Upper lobe of left lung (tissue), 6 donors: ENCODE data around the gene CEP72. TPM values are rescaled to one million over a fixed set of nuclear protein-coding genes. Genes with fewer than 3 reads are reported as not detected.
A peak's percentile ranks its signal among the peaks of the same experiment; 100 is the strongest.

ENCODE experiments used
- ATAC-seq, 2 donors: fragments of 200-7000 bp; cut with Tn5 transposase; one replicate each; pipeline ENCODE4 v1.9.1; 2022; ENCODE audit warnings: mild to moderate bottlenecking in 2 of 2, moderate library complexity in 2 of 2; ENCODE audit not compliant: low FRiP score in 2 of 2
- DNase-seq, 2 donors: peaks; one replicate each; pipeline ENCODE4 v3.0.0-alpha.2; 2019 to 2020
- H3K27ac ChIP-seq, 4 donors: fragments of 200-600 bp; sonication (generic); one replicate each; pipeline ENCODE4 v1.5.1; 2016 to 2019
- H3K27me3 ChIP-seq, 4 donors: fragments of 200-600 bp; sonication (generic); one replicate each; pipeline ENCODE4 v1.5.1; 2017 to 2019
- H3K36me3 ChIP-seq, 4 donors: fragments of 200-600 bp; sonication (generic); one replicate each; pipeline ENCODE4 v1.5.1; 2016 to 2019
- H3K4me1 ChIP-seq, 4 donors: fragments of 200-600 bp; sonication (generic); one replicate each; pipeline ENCODE4 v1.5.1; 2018 to 2019
- H3K4me3 ChIP-seq, 4 donors: fragments of 200-600 bp; sonication (generic); one replicate each; pipeline ENCODE4 v1.5.1; 2017 to 2019; ENCODE audit warnings: mild to moderate bottlenecking in 2 of 4, moderate library complexity in 1 of 4
- H3K9me3 ChIP-seq, 4 donors: fragments of 200-600 bp; sonication (generic); one replicate each; pipeline ENCODE4 v1.5.1; 2018 to 2019
- CTCF ChIP-seq, 6 experiments: fragments of 450-650 bp in 4 of 6; fragments of 200-600 bp in 2 of 6; sonication (generic) in 2 of 6; IDR thresholded peaks; one replicate each; pipeline ENCODE4 v1.5.1; 2016 to 2019; ENCODE audit warnings: antibody characterized with exemption in 6 of 6
- EP300 ChIP-seq, 4 donors: sonication (generic); formaldehyde crosslinking; IDR thresholded peaks; one replicate each; pipeline ENCODE4 v1.5.1; 2017; ENCODE audit warnings: antibody characterized with exemption in 4 of 4, control low read depth in 2 of 4
- POLR2A ChIP-seq, 4 donors: fragments of 450-650 bp; IDR thresholded peaks; one replicate each; pipeline ENCODE4 v1.5.1; 2016 to 2017; ENCODE audit warnings: antibody characterized with exemption in 4 of 4, mild to moderate bottlenecking in 2 of 4
- POLR2AphosphoS5 ChIP-seq, 2 donors: sonication (generic); formaldehyde crosslinking; IDR thresholded peaks; one replicate each; pipeline ENCODE4 v1.5.1; 2017; ENCODE audit warnings: antibody characterized with exemption in 2 of 2
- WGBS, 2 donors: methylation state at CpG; one replicate each; pipeline ENCODE4 v1.1.5; 2017 to 2018; 5-methylcytosine and 5-hydroxymethylcytosine counted together
- total RNA-seq, 6 donors: library from RNA; depleted of rRNA in 4 of 6; stranded (reverse); fragments of >200 nt in 4 of 6; gene quantifications; one replicate each; pipeline versions ENCODE4 v1.1.0 to v1.2.1, GENCODE V29; 2016 to 2021
- donor health status: DM: no; HTN: no; CAD: no; lungs with moderate emphysema.
- donor health status: DM: no; HTN: yes; CAD: no; lungs with severe emphysema.

CEP72 gene
- total RNA-seq, 6 donors from 2014 or later = 6.8 to 21.0 (median 9.4) TPM

DNA sequence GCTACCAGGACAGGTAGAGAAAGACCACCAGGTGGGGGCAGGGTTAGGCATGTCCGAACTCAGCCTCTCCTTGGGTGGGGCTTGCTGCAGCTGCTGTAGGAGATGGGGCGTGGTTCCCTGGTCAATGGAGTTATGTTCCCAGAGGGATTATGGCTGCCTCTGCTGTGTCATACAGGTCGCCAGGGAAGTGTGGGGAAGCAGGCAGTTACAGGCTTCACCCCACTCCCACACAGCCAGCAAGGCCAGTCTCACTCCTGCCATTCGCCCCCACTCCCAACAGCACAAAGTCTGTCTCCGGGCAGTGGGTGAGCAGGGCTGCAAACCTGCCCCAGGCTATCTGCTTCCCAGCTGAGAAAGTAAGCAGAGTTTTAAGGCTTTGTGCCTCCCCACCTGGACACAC is 20.0 kb upstream of the CEP72 start:
- Histone ChIP-seq H3K4me3 (no peak overlapping the region), H3K4me1 (no peaks in the 10 kb centered on the region), H3K36me3 (no peaks in the 10 kb centered on the region), H3K27ac (no peak overlapping the region), H3K27me3 (no peaks in the 10 kb centered on the region), H3K9me3 (no peaks in the 10 kb centered on the region)
- WGBS, 2 donors = 52 to 58% methylated on average over 3 to 5 of the region's 5 CpGs
- DNase-seq = peak in 1 of 2 donors; percentile 6
- ATAC-seq = no peak
- TF ChIP-seq POLR2A (IDR thresholded peaks at IDR 0.05) (no peak), EP300 (IDR thresholded peaks at IDR 0.05) (no peak), POLR2AphosphoS5 (IDR thresholded peaks at IDR 0.05) (no peak)

- ATAC-seq (no peak), DNase-seq (peak in 1 of 2 donors; percentile 9)
- no peaks in the 10 kb centered on the region for H3K27me3 ChIP-seq
- H3K27ac ChIP-seq = no peak overlapping the region
- H3K36me3 ChIP-seq = no peaks in the 10 kb centered on the region
- TF ChIP-seq POLR2A (IDR thresholded peaks at IDR 0.05) (no peak), CTCF (IDR thresholded peaks at IDR 0.05) (no peak), POLR2AphosphoS5 (IDR thresholded peaks at IDR 0.05) (no peak), EP300 (IDR thresholded peaks at IDR 0.05) (no peak)
- no peak overlapping the region for H3K4me3 ChIP-seq
- 75 to 100% methylated on average over 2 to 8 of the region's 8 CpGs for WGBS, 2 donors
- no peaks in the 10 kb centered on the region for H3K9me3 ChIP-seq
- no peaks in the 10 kb centered on the region for H3K4me1 ChIP-seq
Observed at GRCh38 chr5:593511-593910, 18.6 kb upstream of the CEP72 start.

- Histone ChIP-seq H3K9me3 (no peaks in the 10 kb centered on the region), H3K27ac (no peak overlapping the region), H3K27me3 (no peaks in the 10 kb centered on the region), H3K4me1 (no peaks in the 10 kb centered on the region), H3K36me3 (no peaks in the 10 kb centered on the region), H3K4me3 (no peak overlapping the region)
- ATAC-seq = no peak
- no peak for TF ChIP-seq POLR2AphosphoS5 (IDR thresholded peaks at IDR 0.05)
- no peak for TF ChIP-seq CTCF (IDR thresholded peaks at IDR 0.05)
- TF ChIP-seq EP300 (IDR thresholded peaks at IDR 0.05) = no peak
- no peak for TF ChIP-seq POLR2A (IDR thresholded peaks at IDR 0.05)
- WGBS, 2 donors = 40 to 41% methylated on average over 2 of the region's 2 CpGs
- peak in 1 of 2 donors; percentile 4 for DNase-seq
Observed at GRCh38 chr5:594226-594860, 17.8 kb upstream of the CEP72 start.

DNA sequence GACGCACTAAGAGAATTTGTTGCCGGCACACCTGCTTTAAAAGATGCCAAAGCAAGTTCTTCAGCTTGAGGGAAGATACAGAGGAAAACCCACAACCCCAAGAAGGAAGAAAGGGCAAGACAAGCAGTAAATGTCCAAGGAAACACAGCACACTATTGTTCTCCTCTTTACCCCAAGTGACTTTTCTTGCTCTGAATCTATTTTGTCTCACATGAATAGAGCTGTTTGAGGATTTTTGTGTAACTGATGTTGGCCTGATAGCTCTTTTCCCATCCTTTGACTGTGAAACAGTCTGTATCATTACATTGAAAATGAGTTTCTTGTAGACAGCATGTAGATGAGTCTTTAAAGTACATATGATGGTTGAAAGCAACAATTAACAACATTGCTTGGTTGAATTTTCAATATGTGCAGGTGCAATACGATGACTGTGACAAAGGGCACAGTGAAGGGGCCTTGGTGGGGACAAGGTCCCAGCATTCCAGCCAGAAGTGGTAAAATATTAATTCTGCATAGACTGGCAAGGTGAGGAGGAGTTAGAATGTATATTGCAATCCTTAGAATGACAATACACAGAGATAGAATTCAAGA is 16.8 kb upstream of the CEP72 start:
- Histone ChIP-seq H3K9me3 (no peaks in the 10 kb centered on the region), H3K4me1 (no peaks in the 10 kb centered on the region), H3K36me3 (no peaks in the 10 kb centered on the region), H3K4me3 (no peak overlapping the region), H3K27ac (no peak overlapping the region), H3K27me3 (no peaks in the 10 kb centered on the region)
- DNase-seq = no peak
- no peak for ATAC-seq
- TF ChIP-seq EP300 (IDR thresholded peaks at IDR 0.05) = no peak
- TF ChIP-seq POLR2A (IDR thresholded peaks at IDR 0.05) = no peak
- TF ChIP-seq CTCF (IDR thresholded peaks at IDR 0.05) = no peak
- TF ChIP-seq POLR2AphosphoS5 (IDR thresholded peaks at IDR 0.05) = no peak
- 90 to 91% methylated on average over 3 of the region's 3 CpGs for WGBS, 2 donors

- Histone ChIP-seq H3K27ac (no peak overlapping the region), H3K9me3 (no peaks in the 10 kb centered on the region), H3K36me3 (no peaks in the 10 kb centered on the region), H3K4me1 (no peaks in the 10 kb centered on the region), H3K27me3 (no peaks in the 10 kb centered on the region), H3K4me3 (no peak overlapping the region)
- 47 to 53% methylated on average over 10 of the region's 10 CpGs for WGBS, 2 donors
- TF ChIP-seq POLR2AphosphoS5 (IDR thresholded peaks at IDR 0.05) (no peak), EP300 (IDR thresholded peaks at IDR 0.05) (no peak), CTCF (IDR thresholded peaks at IDR 0.05) (no peak), POLR2A (IDR thresholded peaks at IDR 0.05) (no peak)
- DNase-seq (no peak), ATAC-seq (no peak)
Observed at GRCh38 chr5:597871-598563, 14.1 kb upstream of the CEP72 start.
